Stimulated activated CD4-positive, alpha-beta T cell treated with anti-CD3 and anti-CD28 coated beads, Interleukin-1b, Interleukin-23, amount 100 ng/mL, for 24 hours (primary cell): ENCODE measurements around the gene DCAF5.

Experiments used
- DNase-seq, 4 experiments: peaks; one replicate each; pipeline ENCODE4 v3.0.0-alpha.2; 2020; ENCODE audit warnings: low read depth in 4 of 4, low spot score in 1 of 4

DCAF5 gene

DNA sequence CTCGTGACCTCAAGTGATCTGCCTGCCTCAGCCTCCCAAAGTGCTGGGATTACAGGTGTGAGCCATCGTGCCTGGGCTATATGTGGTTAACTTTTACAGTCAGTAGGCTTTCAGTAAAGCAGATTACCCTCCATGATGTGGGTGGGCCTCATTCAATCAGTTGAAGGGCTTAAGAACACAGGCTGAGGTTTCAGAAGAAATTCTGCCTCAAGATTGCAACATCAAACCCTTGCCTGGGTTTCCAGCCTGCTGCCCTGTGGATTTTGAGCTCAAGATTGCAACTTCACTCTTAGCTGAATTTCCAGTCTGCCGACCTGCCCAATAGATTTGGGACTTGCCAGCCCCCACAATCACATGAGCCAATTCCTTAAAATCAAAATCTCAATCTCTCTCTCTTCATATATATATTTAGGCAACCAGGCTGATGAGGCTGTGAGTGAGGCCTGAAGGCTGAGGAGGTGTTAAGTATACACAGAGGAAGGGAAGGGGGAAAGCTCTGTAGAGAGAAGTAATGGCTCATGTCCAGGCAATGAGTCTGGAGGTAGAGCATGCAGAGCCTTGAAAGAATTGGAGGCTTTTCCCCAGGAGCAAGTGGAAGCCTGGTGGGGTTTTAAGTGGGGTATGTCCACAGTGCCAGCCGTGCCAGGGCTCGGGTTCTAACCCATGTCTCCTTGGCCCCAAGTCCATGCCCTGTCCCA is 140.5 kb downstream of the DCAF5 start:
- DNase-seq, result no peak

DNA sequence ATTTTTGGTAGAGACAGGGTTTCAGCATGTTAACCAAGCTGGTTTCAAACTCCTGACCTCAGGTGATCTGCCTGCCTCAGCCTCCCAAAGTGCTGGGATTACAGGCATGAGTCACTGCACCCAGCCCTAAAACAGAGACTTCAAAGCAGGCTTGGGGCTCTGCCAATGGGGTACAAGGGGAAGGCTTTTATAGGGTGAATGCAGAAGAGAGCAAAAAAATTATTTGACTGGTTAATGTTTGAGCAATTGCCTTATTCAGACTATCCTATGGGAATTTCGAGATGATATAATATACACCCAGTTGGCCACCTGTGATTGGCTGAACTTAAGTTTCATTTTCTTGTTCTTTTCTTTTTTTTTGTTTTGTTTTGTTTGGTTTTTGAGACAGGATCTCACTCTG is 142.3 kb downstream of the DCAF5 start:
- DNase-seq, result no peak

DNA sequence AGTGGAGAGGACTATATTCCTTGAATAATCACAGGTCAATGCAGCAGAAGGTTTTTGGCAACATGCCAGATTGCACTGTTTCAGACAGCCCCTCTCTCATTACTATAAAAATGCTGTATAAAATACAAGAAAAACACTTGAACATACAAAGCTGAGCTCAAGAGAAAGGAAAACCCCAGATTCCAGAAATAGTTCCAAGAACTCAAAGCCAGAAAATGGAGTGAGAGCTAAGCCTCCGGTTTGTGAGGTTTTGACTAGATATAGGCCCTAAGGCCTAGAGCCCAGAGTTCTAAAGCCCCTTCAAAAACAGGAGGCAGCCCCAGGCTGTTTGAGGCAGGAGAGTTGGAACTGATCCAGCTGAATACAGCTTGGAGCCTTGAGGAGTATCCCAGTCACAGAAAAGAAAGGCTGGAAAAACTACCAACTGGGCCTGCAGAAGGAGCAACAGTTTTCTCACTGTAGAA is 144.5 kb downstream of the DCAF5 start:
- no peak for DNase-seq

DNA sequence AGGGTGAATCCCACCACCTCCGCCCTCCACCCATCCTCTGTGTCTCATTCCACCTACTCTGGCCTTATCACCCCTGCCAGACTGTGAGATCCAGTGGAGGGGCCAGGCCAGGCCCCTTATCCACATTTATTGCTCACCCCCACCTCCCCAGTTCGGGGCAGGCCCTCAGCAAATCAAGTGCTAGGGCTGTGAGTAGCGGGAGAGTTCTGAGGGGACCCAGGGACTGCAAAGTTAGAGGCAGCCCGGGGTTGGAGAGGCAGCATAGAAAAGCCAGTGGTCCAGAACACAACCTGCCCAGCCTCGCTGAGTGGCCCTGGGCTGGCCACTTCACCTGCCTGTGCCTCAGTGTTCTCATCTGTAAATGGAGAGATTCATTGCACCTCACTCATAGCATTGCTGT is 146.6 kb downstream of the DCAF5 start:
- no peak for DNase-seq

- DNase-seq, result no peak
Measured at GRCh38 chr14:69005432-69006148, 147.3 kb downstream of the DCAF5 start.

DNA sequence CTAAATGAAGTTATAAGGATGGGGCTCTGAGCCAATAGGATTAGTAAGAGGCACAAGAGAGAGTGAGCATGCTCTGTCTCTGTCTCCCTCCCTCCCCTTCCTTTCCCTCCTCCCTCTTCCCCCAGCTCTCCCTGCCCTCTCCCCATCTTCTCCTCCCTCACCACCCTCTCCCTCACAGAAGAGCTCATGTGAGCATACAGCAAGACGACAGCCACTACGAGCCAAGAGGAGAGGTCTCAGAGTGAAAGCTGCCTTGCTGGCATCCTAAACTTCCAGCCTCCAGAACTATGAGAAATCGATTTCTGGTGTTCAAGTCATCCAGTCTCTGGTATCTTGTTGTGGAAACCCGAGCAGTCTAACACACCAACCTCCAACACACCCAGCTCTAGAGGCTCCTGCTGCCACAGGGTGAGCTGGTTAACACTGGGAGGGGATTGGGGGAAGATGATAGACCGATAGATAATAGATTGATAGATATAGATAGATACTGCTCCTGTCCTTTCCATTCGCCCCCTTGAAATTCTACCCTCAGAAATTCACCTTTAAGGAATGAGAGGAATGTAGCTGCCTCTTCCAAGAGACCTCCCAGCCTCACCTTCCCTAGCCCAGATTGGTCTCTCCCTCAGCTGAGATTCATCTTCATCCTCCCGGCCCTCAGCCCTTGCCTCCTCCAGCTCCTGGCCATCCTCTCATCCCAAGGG is 148.0 kb downstream of the DCAF5 start:
- no peak for DNase-seq

DNA sequence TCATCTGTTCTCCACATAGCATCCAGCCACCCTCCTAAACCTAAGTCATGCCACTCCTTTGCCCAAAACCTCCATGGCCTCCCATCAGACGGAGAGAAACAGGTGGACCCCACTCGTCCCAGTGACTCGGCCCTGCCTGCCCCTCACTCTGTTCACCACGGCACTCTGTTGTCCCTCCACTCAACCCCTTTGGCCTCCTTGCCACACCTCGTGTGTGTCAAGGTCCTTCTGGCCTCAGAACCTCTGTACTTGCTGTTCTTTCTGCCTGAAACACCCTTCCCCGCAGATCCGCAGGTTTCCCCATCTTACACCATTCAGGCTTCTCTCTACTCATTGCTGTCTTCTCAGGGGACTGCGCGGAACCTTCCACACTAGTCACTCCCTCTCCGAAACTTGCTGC is 149.3 kb downstream of the DCAF5 start:
- DNase-seq, result no peak

- DNase-seq, result no peak
Measured at GRCh38 chr14:69002069-69002468, 150.8 kb downstream of the DCAF5 start.

GRCh38 chr14:69001375-69001774 is 151.5 kb downstream of the DCAF5 start:
- DNase-seq, result no peak
